HG03460 (cell line): ENCODE data around the gene KDM5B.
"Not testable (repeated sequence)": the region's sequence is repeated elsewhere in the genome, so short reads cannot be mapped to it uniquely, and the experiment has no call there.

ENCODE experiments used
- ATAC-seq: cut with Tn5 transposase; IDR thresholded peaks from one replicate; pipeline ENCODE4 v1.9.1; 2021; ENCODE audit not compliant: unreplicated experiment

KDM5B gene

GRCh38 chr1:202716654-202717053 lies 91.6 kb downstream of the KDM5B start:
- ATAC-seq, result no peak

- not testable (repeated sequence) for ATAC-seq
Observed at GRCh38 chr1:202714202-202714601, 94.0 kb downstream of the KDM5B start.

GRCh38 chr1:202713110-202713509 lies 95.1 kb downstream of the KDM5B start:
- ATAC-seq, result no peak

GRCh38 chr1:202711949-202712635 lies 96.1 kb downstream of the KDM5B start:
- no peak for ATAC-seq

- no peak for ATAC-seq
Observed at GRCh38 chr1:202710070-202711045, 97.9 kb downstream of the KDM5B start, which contains the start of gene SYT2. Gene SYT2 (minus strand): TSS chr1:202710454. CDS start chr1:202605772, 104,682 bp downstream.

GRCh38 chr1:202709276-202710041 lies 98.8 kb downstream of the KDM5B start:
- ATAC-seq, result no peak

GRCh38 chr1:202708456-202709275 lies 99.6 kb downstream of the KDM5B start:
- ATAC-seq, result no peak

- ATAC-seq, result no peak
Observed at GRCh38 chr1:202706851-202707250, 101.4 kb downstream of the KDM5B start.

GRCh38 chr1:202704601-202705000 lies 103.6 kb downstream of the KDM5B start:
- no peak for ATAC-seq

GRCh38 chr1:202703191-202703590 lies 105.0 kb downstream of the KDM5B start:
- ATAC-seq, result no peak

GRCh38 chr1:202702088-202702487 lies 106.1 kb downstream of the KDM5B start:
- ATAC-seq, result no peak

GRCh38 chr1:202701200-202701599 lies 107.0 kb downstream of the KDM5B start:
- ATAC-seq, result no peak

GRCh38 chr1:202700061-202700460 lies 108.2 kb downstream of the KDM5B start:
- ATAC-seq, result no peak

GRCh38 chr1:202698276-202698675 lies 109.9 kb downstream of the KDM5B start:
- no peak for ATAC-seq

- no peak for ATAC-seq
Observed at GRCh38 chr1:202697038-202697437, 111.2 kb downstream of the KDM5B start.

- ATAC-seq, result no peak
Observed at GRCh38 chr1:202694314-202694713, 113.9 kb downstream of the KDM5B start.

GRCh38 chr1:202692959-202693555 lies 115.2 kb downstream of the KDM5B start:
- ATAC-seq, result no peak

GRCh38 chr1:202691816-202692215 lies 116.4 kb downstream of the KDM5B start:
- no peak for ATAC-seq

GRCh38 chr1:202689493-202690342 lies 118.5 kb downstream of the KDM5B start:
- no peak for ATAC-seq
